Suprapubic skin (tissue), 4 donors: ENCODE measurements around the gene DGKQ. TPM values are rescaled to one million over a fixed set of nuclear protein-coding genes. Genes with fewer than 3 reads are reported as not detected.

Source experiments
- DNase-seq, 2 donors: peaks; one replicate each; pipeline ENCODE4 v3.0.0-alpha.2; 2019; ENCODE audit warnings: low spot score in 2 of 2
- H3K27ac ChIP-seq: fragments of 200-600 bp; sonication (generic); one replicate; pipeline ENCODE4 v1.5.1; 2019
- H3K27me3 ChIP-seq: fragments of 200-600 bp; sonication (generic); one replicate; pipeline ENCODE4 v1.5.1; 2019
- H3K36me3 ChIP-seq: fragments of 200-600 bp; sonication (generic); one replicate; pipeline ENCODE4 v1.5.1; 2019
- H3K4me1 ChIP-seq: fragments of 200-600 bp; sonication (generic); one replicate; pipeline ENCODE4 v1.5.1; 2019
- H3K4me3 ChIP-seq: fragments of 200-600 bp; sonication (generic); one replicate; pipeline ENCODE4 v1.5.1; 2019; ENCODE audit warnings: mild to moderate bottlenecking
- H3K9me3 ChIP-seq: fragments of 200-600 bp; sonication (generic); one replicate; pipeline ENCODE4 v1.5.1; 2019
- CTCF ChIP-seq, 2 donors: fragments of 200-600 bp in 1 of 2; fragments of 450-650 bp in 1 of 2; sonication (generic) in 1 of 2; IDR thresholded peaks; one replicate each; pipeline ENCODE4 v1.5.1; 2016 to 2019; ENCODE audit warnings: antibody characterized with exemption in 2 of 2, mild to moderate bottlenecking in 1 of 2, moderate library complexity in 1 of 2
- EP300 ChIP-seq: sonication (generic); formaldehyde crosslinking; IDR thresholded peaks from one replicate; pipeline ENCODE4 v1.6.1; 2017; ENCODE audit warnings: antibody characterized with exemption
- POLR2A ChIP-seq, 2 donors: fragments of 450-650 bp; IDR thresholded peaks; one replicate each; pipeline ENCODE4 v1.6.1; 2017; ENCODE audit warnings: antibody characterized with exemption in 2 of 2, mild to moderate bottlenecking in 2 of 2, moderate library complexity in 2 of 2
- POLR2AphosphoS5 ChIP-seq, 3 donors: sonication (generic); formaldehyde crosslinking; IDR thresholded peaks; one replicate each; pipeline ENCODE4 v1.6.1; 2017; ENCODE audit warnings: antibody characterized with exemption in 3 of 3
- WGBS: methylation state at CpG from one replicate; pipeline ENCODE4 v1.1.5; 2018; 5-methylcytosine and 5-hydroxymethylcytosine counted together
- total RNA-seq, 4 donors: library from RNA; depleted of rRNA; stranded (reverse); fragments of >200 nt; gene quantifications; one replicate each; pipeline ENCODE4 v1.1.0, GENCODE V29; 2016

The DGKQ gene
- total RNA-seq, 4 donors from 2014 or later, result 19.5 to 27.6 (median 23.8) TPM

- peaks cover 14% of the 10 kb centered on the region for H3K36me3 ChIP-seq
- WGBS, result 84% methylated on average over 5 of the region's 23 CpGs
- H3K9me3 ChIP-seq, result no peaks in the 10 kb centered on the region
- H3K4me1 ChIP-seq, result no peaks in the 10 kb centered on the region
- H3K27me3 ChIP-seq, result no peaks in the 10 kb centered on the region
- H3K27ac ChIP-seq, result no peak overlapping the region
- TF ChIP-seq POLR2AphosphoS5 (IDR thresholded peaks at IDR 0.05), result no peak
- no peak for TF ChIP-seq POLR2A (IDR thresholded peaks at IDR 0.05)
- no peak for TF ChIP-seq CTCF (IDR thresholded peaks at IDR 0.05)
- TF ChIP-seq EP300, result no peak
- no peak overlapping the region for H3K4me3 ChIP-seq
- DNase-seq, result no peak
Observed at GRCh38 chr4:1019729-1020470, 46.5 kb upstream of the DGKQ start.

- Histone ChIP-seq H3K9me3 (no peaks in the 10 kb centered on the region), H3K27me3 (no peaks in the 10 kb centered on the region), H3K4me1 (no peaks in the 10 kb centered on the region), H3K27ac (no peak overlapping the region), H3K36me3 (peaks cover 9% of the 10 kb centered on the region), H3K4me3 (no peak overlapping the region)
- DNase-seq, result no peak
- TF ChIP-seq POLR2A (IDR thresholded peaks at IDR 0.05), result no peak
- WGBS, result 79% methylated on average over 2 of the region's 9 CpGs
Observed at GRCh38 chr4:1019320-1019719, 46.0 kb upstream of the DGKQ start.

- 79% methylated on average over 2 of the region's 29 CpGs for WGBS
- no peaks in the 10 kb centered on the region for H3K27me3 ChIP-seq
- peaks cover 1% of the 10 kb centered on the region for H3K36me3 ChIP-seq
- TF ChIP-seq POLR2AphosphoS5 (IDR thresholded peaks at IDR 0.05), result no peak
- TF ChIP-seq CTCF (IDR thresholded peaks at IDR 0.05), result no peak
- no peak for TF ChIP-seq EP300
- TF ChIP-seq POLR2A (IDR thresholded peaks at IDR 0.05), result no peak
- no peak for DNase-seq
- H3K4me3 ChIP-seq, result no peak overlapping the region
- H3K9me3 ChIP-seq, result no peaks in the 10 kb centered on the region
- no peaks in the 10 kb centered on the region for H3K4me1 ChIP-seq
- H3K27ac ChIP-seq, result no peak overlapping the region
Observed at GRCh38 chr4:1018147-1019020, 45.0 kb upstream of the DGKQ start.

- Histone ChIP-seq H3K36me3 (no peaks in the 10 kb centered on the region), H3K27ac (no peak overlapping the region), H3K27me3 (no peaks in the 10 kb centered on the region), H3K4me3 (no peak overlapping the region), H3K9me3 (no peaks in the 10 kb centered on the region), H3K4me1 (no peaks in the 10 kb centered on the region)
- WGBS, result 80% methylated on average over 12 of the region's 15 CpGs
- DNase-seq, result no peak
- TF ChIP-seq POLR2A (IDR thresholded peaks at IDR 0.05) (no peak), EP300 (no peak), CTCF (IDR thresholded peaks at IDR 0.05) (no peak), POLR2AphosphoS5 (IDR thresholded peaks at IDR 0.05) (no peak)
Observed at GRCh38 chr4:1017706-1018105, 44.3 kb upstream of the DGKQ start.

GRCh38 chr4:1017211-1017610 lies 43.8 kb upstream of the DGKQ start:
- Histone ChIP-seq H3K4me3 (no peak overlapping the region), H3K27me3 (no peaks in the 10 kb centered on the region), H3K36me3 (no peaks in the 10 kb centered on the region), H3K4me1 (peaks cover 4% of the 10 kb centered on the region), H3K27ac (no peak overlapping the region), H3K9me3 (no peaks in the 10 kb centered on the region)
- TF ChIP-seq POLR2AphosphoS5 (IDR thresholded peaks at IDR 0.05) (no peak), POLR2A (IDR thresholded peaks at IDR 0.05) (no peak), EP300 (no peak), CTCF (IDR thresholded peaks at IDR 0.05) (no peak)
- 90% methylated on average over 2 of the region's 16 CpGs for WGBS
- no peak for DNase-seq
